GM06990 (cell line): Measurements from ENCODE around the gene LINC00237.

Experiments used
- DNase-seq: peaks from one replicate; pipeline ENCODE4 v3.0.0-alpha.2; 2011; ENCODE audit not compliant: insufficient read length; ENCODE audit errors: extremely low read depth
- H3K27me3 ChIP-seq: replicated peaks from 2 replicates; pipeline ENCODE4 v1.6.0; 2011; ENCODE audit warnings: low read length; ENCODE audit not compliant: control insufficient read depth, insufficient read depth
- H3K36me3 ChIP-seq: 2 replicates; pipeline ENCODE4 v1.5.1; 2011; ENCODE audit warnings: low read length; ENCODE audit not compliant: control insufficient read depth, insufficient read depth
- H3K4me3 ChIP-seq: replicated peaks from 2 replicates; pipeline ENCODE4 v1.5.1; 2011; ENCODE audit warnings: low read depth, mild to moderate bottlenecking, control low read depth, low read length
- CTCF ChIP-seq: IDR thresholded peaks from 2 replicates; pipeline ENCODE4 v1.5.1; 2011; ENCODE audit warnings: low read length, control low read depth, mild to moderate bottlenecking, inconsistent platforms; ENCODE audit not compliant: insufficient read depth, poor library complexity, severe bottlenecking

Gene LINC00237

GRCh38 chr20:21046413-21047070, 59.6 kb downstream of the LINC00237 start:
- Histone ChIP-seq H3K36me3 (no peaks in the 10 kb centered on the region), H3K27me3 (no peaks in the 10 kb centered on the region), H3K4me3 (no peak overlapping the region)
- no peak for DNase-seq
- no peak for TF ChIP-seq CTCF
